Umbilical cord (tissue), 2 donors: ENCODE data around the gene PAPSS2. TPM values are rescaled to one million over a fixed set of nuclear protein-coding genes. Genes with fewer than 3 reads are reported as not detected.

ENCODE experiments used
- DNase-seq: peaks from one replicate; pipeline ENCODE4 v3.0.0-alpha.2; 2015; ENCODE audit warnings: low spot score
- total RNA-seq: library from RNA; depleted of rRNA; stranded (reverse); fragments of >200 nt; gene quantifications from one replicate; pipeline ENCODE4 v1.2.3, GENCODE V29; 2014; ENCODE audit warnings: low replicate concordance; ENCODE audit not compliant: insufficient read depth

PAPSS2 gene
- total RNA-seq, 1 donor from 2014 or later, result 45.5 TPM

GRCh38 chr10:87670586-87670985 is 10.9 kb downstream of the PAPSS2 start:
- DNase-seq, result no peak

- no peak for DNase-seq
Observed at GRCh38 chr10:87671139-87671815, 11.6 kb downstream of the PAPSS2 start.

GRCh38 chr10:87672551-87672950 is 12.9 kb downstream of the PAPSS2 start:
- no peak for DNase-seq

- peak; percentile 63 for DNase-seq
Observed at GRCh38 chr10:87674943-87675342, 15.3 kb downstream of the PAPSS2 start.

GRCh38 chr10:87675396-87676376 is 16.0 kb downstream of the PAPSS2 start:
- peak; percentile 22 for DNase-seq

- DNase-seq, result no peak
Observed at GRCh38 chr10:87677595-87677994, 17.9 kb downstream of the PAPSS2 start.

- DNase-seq, result no peak
Observed at GRCh38 chr10:87678302-87678701, 18.6 kb downstream of the PAPSS2 start.

- no peak for DNase-seq
Observed at GRCh38 chr10:87683356-87683755, 23.7 kb downstream of the PAPSS2 start.

- no peak for DNase-seq
Observed at GRCh38 chr10:87684001-87684638, 24.4 kb downstream of the PAPSS2 start.

GRCh38 chr10:87685832-87686574 is 26.3 kb downstream of the PAPSS2 start:
- no peak for DNase-seq

GRCh38 chr10:87691506-87692070 is 31.9 kb downstream of the PAPSS2 start:
- no peak for DNase-seq

GRCh38 chr10:87692956-87693484 is 33.3 kb downstream of the PAPSS2 start:
- DNase-seq, result no peak

- no peak for DNase-seq
Observed at GRCh38 chr10:87694011-87694794, 34.5 kb downstream of the PAPSS2 start.

- DNase-seq, result no peak
Observed at GRCh38 chr10:87695074-87695473, 35.4 kb downstream of the PAPSS2 start.

GRCh38 chr10:87696922-87697745 is 37.5 kb downstream of the PAPSS2 start:
- no peak for DNase-seq

GRCh38 chr10:87700031-87700796 is 40.5 kb downstream of the PAPSS2 start:
- DNase-seq, result peak; percentile 32

- DNase-seq, result no peak
Observed at GRCh38 chr10:87702260-87702972, 42.7 kb downstream of the PAPSS2 start.

- no peak for DNase-seq
Observed at GRCh38 chr10:87702973-87703294, 43.3 kb downstream of the PAPSS2 start.
